Measurements from ENCODE around the gene IL36RN.
"Not testable (repeated sequence)": the region's sequence is repeated elsewhere in the genome, so short reads cannot be mapped to it uniquely, and the experiment has no call there.

DNA sequence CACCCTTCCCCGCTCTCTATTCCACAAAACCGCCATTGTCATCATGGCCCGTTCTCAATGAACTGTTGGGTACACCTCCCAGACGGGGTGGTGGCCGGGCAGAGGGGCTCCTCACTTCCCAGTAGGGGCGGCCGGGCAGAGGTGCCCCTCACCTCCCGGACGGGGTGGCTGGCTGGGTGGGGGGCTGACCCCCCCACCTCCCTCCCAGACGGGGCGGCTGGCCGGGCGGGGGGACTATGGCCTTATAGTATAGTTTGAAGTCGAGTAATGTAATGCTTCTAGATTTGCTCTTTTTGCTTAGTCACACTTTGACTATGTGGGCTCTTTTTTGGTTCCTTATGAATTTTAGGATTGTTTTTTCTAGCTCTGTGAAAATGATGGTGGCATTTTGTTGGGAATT lies 37.3 kb downstream of the IL36RN start:
- TF ChIP-seq POLR2A (IDR thresholded peaks at IDR 0.05); POLR2AphosphoS5 (IDR thresholded peaks at IDR 0.05; ENCODE audit: insufficient read depth in 1 of 2, low read depth in 1 of 2): not testable (repeated sequence)
- TF ChIP-seq, protein P1, sequence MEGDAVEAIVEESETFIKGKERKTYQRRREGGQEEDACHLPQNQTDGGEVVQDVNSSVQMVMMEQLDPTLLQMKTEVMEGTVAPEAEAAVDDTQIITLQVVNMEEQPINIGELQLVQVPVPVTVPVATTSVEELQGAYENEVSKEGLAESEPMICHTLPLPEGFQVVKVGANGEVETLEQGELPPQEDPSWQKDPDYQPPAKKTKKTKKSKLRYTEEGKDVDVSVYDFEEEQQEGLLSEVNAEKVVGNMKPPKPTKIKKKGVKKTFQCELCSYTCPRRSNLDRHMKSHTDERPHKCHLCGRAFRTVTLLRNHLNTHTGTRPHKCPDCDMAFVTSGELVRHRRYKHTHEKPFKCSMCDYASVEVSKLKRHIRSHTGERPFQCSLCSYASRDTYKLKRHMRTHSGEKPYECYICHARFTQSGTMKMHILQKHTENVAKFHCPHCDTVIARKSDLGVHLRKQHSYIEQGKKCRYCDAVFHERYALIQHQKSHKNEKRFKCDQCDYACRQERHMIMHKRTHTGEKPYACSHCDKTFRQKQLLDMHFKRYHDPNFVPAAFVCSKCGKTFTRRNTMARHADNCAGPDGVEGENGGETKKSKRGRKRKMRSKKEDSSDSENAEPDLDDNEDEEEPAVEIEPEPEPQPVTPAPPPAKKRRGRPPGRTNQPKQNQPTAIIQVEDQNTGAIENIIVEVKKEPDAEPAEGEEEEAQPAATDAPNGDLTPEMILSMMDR (IDR thresholded peaks at IDR 0.05): not testable (repeated sequence)
